ENCODE data around the gene ATG16L2.

DNA sequence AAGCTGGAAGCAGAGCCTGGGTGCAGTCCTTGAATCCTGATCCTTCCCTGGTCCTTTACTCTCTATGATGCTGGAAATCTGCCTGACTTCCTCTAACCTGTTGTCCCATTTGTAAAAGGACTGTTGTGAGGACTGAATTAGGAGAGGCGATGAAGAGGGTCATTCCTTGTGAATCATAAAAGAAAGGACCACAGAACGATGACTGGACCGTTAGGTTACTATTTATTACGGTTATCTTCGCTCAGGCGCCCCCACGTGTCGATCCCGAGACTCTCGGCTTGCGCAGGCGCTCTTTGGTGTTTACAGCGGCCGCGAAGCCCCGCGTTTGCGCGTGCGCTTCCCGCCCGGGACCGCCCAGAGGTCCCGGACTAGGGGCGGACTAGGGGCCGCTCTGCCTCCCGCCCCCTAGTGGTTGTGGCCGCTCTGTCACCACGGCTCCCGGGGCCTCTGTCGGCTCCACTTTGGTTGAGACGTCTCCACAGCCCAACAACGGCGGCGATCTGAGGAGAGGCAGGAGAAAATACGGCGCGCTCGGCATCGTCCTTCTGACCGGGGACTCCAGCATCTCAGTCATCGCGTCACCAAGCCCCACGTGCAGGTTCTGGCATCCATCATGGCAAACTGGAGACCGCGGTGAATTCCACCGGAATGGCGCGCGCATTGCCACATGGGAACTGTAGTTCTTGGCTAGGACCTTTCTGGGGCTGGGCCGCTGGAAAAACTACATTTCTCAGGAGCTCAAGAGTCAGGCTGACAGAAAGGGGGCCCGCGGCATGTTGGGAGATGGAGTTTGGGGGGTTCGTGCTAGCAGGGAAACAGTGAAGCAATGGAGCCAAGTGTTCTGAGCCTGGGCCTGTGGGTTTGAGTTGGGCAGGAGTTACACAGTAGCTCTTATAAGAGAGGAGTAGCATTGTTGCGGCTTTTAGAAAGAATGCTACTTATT is 20.5 kb upstream of the ATG16L2 start, which contains the start of gene STARD10:
- no peak for TF ChIP-seq CSDC2 (CRISPR knock-in tag; IDR thresholded peaks at IDR 0.05)
- TF ChIP-seq, protein P1, sequence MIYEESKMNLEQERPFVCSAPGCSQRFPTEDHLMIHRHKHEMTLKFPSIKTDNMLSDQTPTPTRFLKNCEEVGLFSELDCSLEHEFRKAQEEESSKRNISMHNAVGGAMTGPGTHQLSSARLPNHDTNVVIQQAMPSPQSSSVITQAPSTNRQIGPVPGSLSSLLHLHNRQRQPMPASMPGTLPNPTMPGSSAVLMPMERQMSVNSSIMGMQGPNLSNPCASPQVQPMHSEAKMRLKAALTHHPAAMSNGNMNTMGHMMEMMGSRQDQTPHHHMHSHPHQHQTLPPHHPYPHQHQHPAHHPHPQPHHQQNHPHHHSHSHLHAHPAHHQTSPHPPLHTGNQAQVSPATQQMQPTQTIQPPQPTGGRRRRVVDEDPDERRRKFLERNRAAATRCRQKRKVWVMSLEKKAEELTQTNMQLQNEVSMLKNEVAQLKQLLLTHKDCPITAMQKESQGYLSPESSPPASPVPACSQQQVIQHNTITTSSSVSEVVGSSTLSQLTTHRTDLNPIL (CRISPR knock-in tag; IDR thresholded peaks at IDR 0.05; ENCODE audit: low read depth): no peak
- TF ChIP-seq ISL1 (CRISPR knock-in tag; IDR thresholded peaks at IDR 0.05): no peak
- TF ChIP-seq ZNF8 (CRISPR knock-in tag; IDR thresholded peaks at IDR 0.05): no peak
